Endothelial cell of umbilical vein (primary cell): ENCODE data around the gene TCTN2. TPM values are rescaled to one million over a fixed set of nuclear protein-coding genes. Genes with fewer than 3 reads are reported as not detected.

Source experiments
- BruUV-seq: library from RNA; stranded (reverse); fragments of 400-500 nt; replicated peaks from 2 replicates; lab custom pipeline; 2021; lab: Mats Ljungman, UMichigan
- CTCF ChIA-PET: fragments of 300-600, 350-600 bp; sonication (Branson Sonifier 250); formaldehyde crosslinking; loops from one replicate; lab custom pipeline; 2021; ENCODE audit warnings: antibody characterized with exemption, inconsistent platforms; lab: Charles Lee
- POLR2A ChIA-PET: fragments of 300-600, 350-600 bp; sonication (Branson Sonifier 250); formaldehyde crosslinking; loops from one replicate; lab custom pipeline; 2021; ENCODE audit warnings: antibody characterized with exemption, inconsistent platforms; lab: Charles Lee
- DNase-seq: peaks from one replicate; pipeline ENCODE4 v3.0.0-alpha.2; 2011; ENCODE audit warnings: low read depth, low spot score
- FAIRE-seq: peaks from 2 replicates; lab custom pipeline; 2011; peaks lifted over from hg19 to GRCh38; lab: Jason Lieb, UNC
- H2AFZ ChIP-seq: 2 replicates; pipeline ENCODE4 v1.6.0; 2012; ENCODE audit warnings: low read depth, low read length, control low read depth, inconsistent platforms
- H3K27ac ChIP-seq: 2 replicates; pipeline ENCODE4 v1.5.1; 2011; ENCODE audit warnings: low read depth, mild to moderate bottlenecking, control low read depth, low read length, moderate library complexity; ENCODE audit not compliant: insufficient read depth
- H3K27me3 ChIP-seq, 2 experiments: 2 replicates each; pipeline versions ENCODE4 v1.6.0 to v1.6.1; 2011; ENCODE audit warnings: low read length in 2 of 2, mixed read lengths in 1 of 2; ENCODE audit not compliant: control insufficient read depth in 2 of 2, insufficient read depth in 2 of 2
- H3K36me3 ChIP-seq, 2 experiments: 2 replicates in 1 of 2; 3 replicates in 1 of 2; pipeline ENCODE4 v1.5.1; 2011; ENCODE audit warnings: low read length in 2 of 2, mild to moderate bottlenecking in 1 of 2, moderate library complexity in 1 of 2; ENCODE audit not compliant: control insufficient read depth in 2 of 2, insufficient read depth in 2 of 2; ENCODE audit errors: extremely low read depth in 1 of 2
- H3K4me1 ChIP-seq: 3 replicates; pipeline ENCODE4 v1.5.1; 2011; ENCODE audit warnings: mild to moderate bottlenecking, low read length; ENCODE audit not compliant: control insufficient read depth, insufficient read depth; ENCODE audit errors: extremely low read depth
- H3K4me2 ChIP-seq: 2 replicates; pipeline ENCODE4 v1.6.1; 2011; ENCODE audit warnings: low read length, control low read depth, mixed read lengths; ENCODE audit not compliant: insufficient read depth
- H3K4me3 ChIP-seq, 3 experiments: fragments of 200-600 bp in 1 of 3; sonication (generic), shearing (Covaris generic) in 1 of 3; replicated peaks in 1 of 3; 2 replicates each; pipeline ENCODE4 v1.5.1; 2011 to 2016; ENCODE audit warnings: control low read depth in 3 of 3, low read length in 3 of 3, mild to moderate bottlenecking in 2 of 3, inconsistent platforms in 1 of 3, low read depth in 1 of 3, moderate library complexity in 1 of 3; ENCODE audit not compliant: insufficient read depth in 1 of 3
- H3K79me2 ChIP-seq: 2 replicates; pipeline ENCODE4 v1.6.0; 2012; ENCODE audit warnings: low read length, inconsistent platforms; ENCODE audit not compliant: control insufficient read depth, insufficient read depth
- H3K9ac ChIP-seq: replicated peaks from 2 replicates; pipeline ENCODE3; 2011; ENCODE audit warnings: low read length, control low read depth; ENCODE audit not compliant: insufficient read depth; ENCODE audit errors: extremely low read depth
- H3K9me1 ChIP-seq: replicated peaks from 3 replicates; pipeline ENCODE4 v1.6.0; 2011; ENCODE audit warnings: mild to moderate bottlenecking, low read length; ENCODE audit not compliant: control insufficient read depth, insufficient read depth; ENCODE audit errors: extremely low read depth
- H3K9me3 ChIP-seq: replicated peaks from 2 replicates; pipeline ENCODE4 v1.5.1; 2012; ENCODE audit warnings: low read length, inconsistent platforms; ENCODE audit not compliant: control insufficient read depth, insufficient read depth
- H4K20me1 ChIP-seq: replicated peaks from 2 replicates; pipeline ENCODE3; 2011; ENCODE audit warnings: mild to moderate bottlenecking, low read length; ENCODE audit not compliant: control insufficient read depth, insufficient read depth; ENCODE audit errors: extremely low read depth
- CTCF ChIP-seq, 2 donors: IDR thresholded peaks; 1 replicate in 1 of 2; 2 replicates in 1 of 2; pipeline ENCODE4 v1.5.1; 2011; ENCODE audit warnings: low read length in 2 of 2, mild to moderate bottlenecking in 2 of 2, moderate library complexity in 2 of 2, control low read depth in 1 of 2, inconsistent platforms in 1 of 2, low read depth in 1 of 2; ENCODE audit not compliant: insufficient read depth in 1 of 2; ENCODE audit errors: extremely low read depth in 1 of 2
- EZH2 ChIP-seq: IDR thresholded peaks from 2 replicates; pipeline ENCODE4 v1.6.1; 2012; ENCODE audit warnings: borderline replicate concordance, low read depth, mild to moderate bottlenecking, moderate library complexity, low read length, inconsistent platforms; ENCODE audit not compliant: severe bottlenecking
- FOS ChIP-seq: IDR thresholded peaks from 2 replicates; pipeline ENCODE4 v1.6.1; 2011; ENCODE audit warnings: mild to moderate bottlenecking, low read length, moderate library complexity, borderline replicate concordance; ENCODE audit not compliant: insufficient read depth
- GATA2 ChIP-seq: IDR thresholded peaks from 2 replicates; pipeline ENCODE4 v1.7.0; 2011; ENCODE audit warnings: low read depth, mild to moderate bottlenecking, moderate library complexity, mixed read lengths, low read length; ENCODE audit not compliant: insufficient read length, insufficient read depth
- JUN ChIP-seq: IDR thresholded peaks from 2 replicates; pipeline ENCODE4 v1.6.1; 2011; ENCODE audit warnings: borderline replicate concordance, low read depth; ENCODE audit not compliant: insufficient read length, insufficient read depth
- MAX ChIP-seq: IDR thresholded peaks from 2 replicates; pipeline ENCODE4 v1.6.1; 2011; ENCODE audit not compliant: insufficient read depth, insufficient read length
- MYC ChIP-seq: IDR thresholded peaks from one replicate; pipeline ENCODE4 v1.6.1; 2011; ENCODE audit warnings: mild to moderate bottlenecking, low read depth, low read length
- POLR2A ChIP-seq: IDR thresholded peaks from 2 replicates; pipeline ENCODE4 v1.6.1; 2012; ENCODE audit warnings: low read depth, mild to moderate bottlenecking, control low read depth, low read length
- POLR2AphosphoS5 ChIP-seq: IDR thresholded peaks from 2 replicates; pipeline ENCODE4 v1.6.1; 2012; ENCODE audit warnings: low read depth, mild to moderate bottlenecking, control low read depth, low read length, moderate library complexity; ENCODE audit not compliant: insufficient read depth
- dilution Hi-C: fragments of 300-500 bp; cut with MboI; formaldehyde crosslinking; loops from one replicate; pipeline ENCODE4 v1.15.0; 2019; ENCODE audit warnings: low sequenced_read_pairs; ENCODE audit not compliant: extremely low pct_ligation_motif_present
- intact Hi-C: fragments of 100-400 bp; cut with micrococcal nuclease; formaldehyde crosslinking; loops from one replicate; pipeline ENCODE4 v1.10.0; 2022
- polyA plus RNA-seq, 4 experiments: library from polyadenylated mRNA; depleted of rRNA in 3 of 4; stranded (reverse) in 3 of 4; unstranded in 1 of 4; fragments of >200 nt; gene quantifications; 2 replicates each; pipeline versions ENCODE4 v1.2.1 to v1.2.3, GENCODE V29; 2011 to 2012; ENCODE audit warnings: missing spikeins in 1 of 4
- total RNA-seq: library from RNA; stranded (reverse); gene quantifications from 2 replicates; pipeline ENCODE4 v1.2.3, GENCODE V29; 2021

Gene TCTN2
- total and polyA plus RNA-seq, 2 donors (not counting 3 experiments of a cell fraction or from before 2014, with no cell fraction given): 11.2 to 16.7 TPM

DNA sequence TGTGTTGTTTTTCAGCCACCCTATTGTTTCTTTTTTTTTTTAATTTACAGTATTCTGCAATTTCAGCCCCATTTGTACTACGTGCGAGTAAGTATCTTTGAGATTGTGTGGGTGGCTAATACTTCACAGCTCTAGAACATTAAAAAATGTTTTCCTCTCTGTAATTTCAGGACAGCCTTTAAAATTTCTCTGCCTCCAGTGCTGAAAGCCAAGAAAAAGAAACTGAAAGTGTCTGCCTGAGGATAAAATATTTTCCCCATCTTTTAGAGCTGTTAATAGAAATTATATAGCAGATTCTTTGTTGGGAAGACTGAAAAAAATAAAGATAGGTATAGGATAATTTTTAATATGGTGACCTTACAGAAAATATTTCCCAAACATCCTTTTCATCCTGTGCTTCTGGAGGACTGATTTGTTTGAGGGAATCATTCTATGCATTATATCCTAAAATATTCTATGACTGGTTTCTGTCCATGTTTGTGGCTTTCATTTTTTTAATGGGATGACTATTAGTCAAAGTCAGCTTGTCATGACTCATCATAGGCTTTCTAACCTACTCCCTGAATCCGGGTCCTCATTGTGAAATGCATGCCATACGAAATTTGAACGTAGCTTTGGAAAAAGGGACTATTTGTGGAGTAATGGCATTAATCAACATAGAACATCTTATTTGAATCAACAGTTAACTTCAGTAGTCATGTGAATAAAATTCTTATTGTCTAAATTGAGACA, 10.8 kb upstream of the TCTN2 start:
- Histone ChIP-seq H3K4me1 (no peaks in the 10 kb centered on the region), H4K20me1 (no peaks in the 10 kb centered on the region), H3K9ac (no peak overlapping the region), H3K27ac (no peak overlapping the region), H3K4me2 (no peak overlapping the region), H3K9me3 (no peaks in the 10 kb centered on the region), H3K4me3 (no peak overlapping the region), H3K79me2 (no peaks in the 10 kb centered on the region), H3K36me3 (peaks cover 5 to 6% of the 10 kb centered on the region in 2 experiments), H3K9me1 (no peaks in the 10 kb centered on the region), H2AFZ (no peak overlapping the region), H3K27me3 (no peaks in the 10 kb centered on the region)
- BruUV-seq: no TSS peak
- ChIA-PET CTCF (interaction anchor here (1.0 kb wide), 1 partner anchor 16 kb away, joined by 3 read pairs; no protein-coding TSS in a partner anchor), POLR2A (no interaction called here)
- TF ChIP-seq MYC (no peak), JUN (peak; percentile 33), GATA2 (no peak), FOS (peak; percentile 65), POLR2AphosphoS5 (no peak), MAX (no peak), EZH2 (no peak), POLR2A (no peak), CTCF (IDR thresholded peaks at IDR 0.05; ENCODE audit: extremely low read depth in 1 of 2, insufficient read depth in 1 of 2, low read depth in 1 of 2, low read length in 2 of 2) (no peak)
- dilution Hi-C loops: no loop called here
- intact Hi-C loops: no loop called here
- no peak for DNase-seq
- FAIRE-seq: no peak
